ENCODE measurements around the gene PHF10.

Gene PHF10

GRCh38 chr6:169668203-169668847 is 56.0 kb downstream of the PHF10 start:
- TF ChIP-seq, protein P1, sequence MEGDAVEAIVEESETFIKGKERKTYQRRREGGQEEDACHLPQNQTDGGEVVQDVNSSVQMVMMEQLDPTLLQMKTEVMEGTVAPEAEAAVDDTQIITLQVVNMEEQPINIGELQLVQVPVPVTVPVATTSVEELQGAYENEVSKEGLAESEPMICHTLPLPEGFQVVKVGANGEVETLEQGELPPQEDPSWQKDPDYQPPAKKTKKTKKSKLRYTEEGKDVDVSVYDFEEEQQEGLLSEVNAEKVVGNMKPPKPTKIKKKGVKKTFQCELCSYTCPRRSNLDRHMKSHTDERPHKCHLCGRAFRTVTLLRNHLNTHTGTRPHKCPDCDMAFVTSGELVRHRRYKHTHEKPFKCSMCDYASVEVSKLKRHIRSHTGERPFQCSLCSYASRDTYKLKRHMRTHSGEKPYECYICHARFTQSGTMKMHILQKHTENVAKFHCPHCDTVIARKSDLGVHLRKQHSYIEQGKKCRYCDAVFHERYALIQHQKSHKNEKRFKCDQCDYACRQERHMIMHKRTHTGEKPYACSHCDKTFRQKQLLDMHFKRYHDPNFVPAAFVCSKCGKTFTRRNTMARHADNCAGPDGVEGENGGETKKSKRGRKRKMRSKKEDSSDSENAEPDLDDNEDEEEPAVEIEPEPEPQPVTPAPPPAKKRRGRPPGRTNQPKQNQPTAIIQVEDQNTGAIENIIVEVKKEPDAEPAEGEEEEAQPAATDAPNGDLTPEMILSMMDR (conservative IDR thresholded peaks at IDR 0.05; ENCODE audit: control insufficient read depth, insufficient read depth, low read depth, low read length), result no peak
- no peak overlapping the region for H3K4me3 ChIP-seq (ENCODE audit: control insufficient read depth, low read depth, low read length)
- DNase-seq (ENCODE audit: low read depth), result no peak

- no peak overlapping the region for H3K4me3 ChIP-seq (ENCODE audit: control insufficient read depth, low read depth, low read length)
Observed at GRCh38 chr6:169667716-169668115, 56.6 kb downstream of the PHF10 start.

GRCh38 chr6:169666441-169666840 is 57.9 kb downstream of the PHF10 start:
- no peak overlapping the region for H3K4me3 ChIP-seq (ENCODE audit: control insufficient read depth, low read depth, low read length)
- TF ChIP-seq, protein P1 (conservative IDR thresholded peaks at IDR 0.05; ENCODE audit: control insufficient read depth, insufficient read depth, low read depth, low read length), result no peak
- no peak for DNase-seq (ENCODE audit: low read depth)

More at GRCh38 chr6:169667716-169668115, 56.6 kb downstream of the PHF10 start:
- DNase-seq (ENCODE audit: low read depth), result no peak
- TF ChIP-seq, protein P1 (conservative IDR thresholded peaks at IDR 0.05; ENCODE audit: control insufficient read depth, insufficient read depth, low read depth, low read length), result no peak

DNA sequence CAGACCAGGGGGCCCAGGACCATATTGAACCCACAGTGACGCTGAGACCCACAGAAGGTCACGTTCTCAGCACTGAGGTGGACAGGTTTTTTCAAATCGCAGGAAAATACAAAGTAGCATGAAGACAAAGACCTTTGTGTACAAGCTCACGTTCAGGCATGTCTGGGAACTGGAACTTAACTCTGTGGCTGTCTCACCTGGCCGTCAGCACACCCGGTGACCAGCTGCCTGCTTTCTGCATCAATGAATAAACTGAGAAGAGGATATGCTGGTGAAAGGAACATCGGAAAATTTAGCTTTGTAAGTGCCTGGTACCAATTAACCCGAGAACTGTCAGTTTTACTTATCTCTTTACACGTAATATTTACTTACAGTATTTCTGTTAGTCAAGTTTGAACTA is 59.0 kb downstream of the PHF10 start:
- TF ChIP-seq, protein P1 (conservative IDR thresholded peaks at IDR 0.05; ENCODE audit: control insufficient read depth, insufficient read depth, low read depth, low read length), result no peak
- DNase-seq (ENCODE audit: low read depth), result no peak
- H3K4me3 ChIP-seq (ENCODE audit: control insufficient read depth, low read depth, low read length), result no peak overlapping the region

DNA sequence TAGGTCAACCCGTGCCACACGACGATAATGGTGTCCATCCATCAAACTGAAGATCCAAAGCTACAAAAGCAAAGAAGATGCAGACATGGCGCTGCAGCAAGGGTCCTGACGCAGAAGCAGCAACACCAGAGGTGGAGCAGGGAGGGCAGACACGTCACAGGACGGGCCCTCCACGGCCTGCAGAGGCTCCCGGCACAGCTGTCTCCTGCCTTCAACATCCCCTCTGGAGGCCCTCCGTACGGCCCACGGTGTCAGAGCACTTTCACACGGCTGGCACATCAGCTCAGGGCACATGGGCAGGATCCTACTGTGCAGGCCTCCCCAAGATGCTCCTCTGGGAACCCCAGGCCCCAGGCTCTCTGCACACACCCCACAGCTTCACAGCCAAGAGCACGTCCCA is 60.1 kb downstream of the PHF10 start:
- no peak for DNase-seq (ENCODE audit: low read depth)
- TF ChIP-seq, protein P1 (conservative IDR thresholded peaks at IDR 0.05; ENCODE audit: control insufficient read depth, insufficient read depth, low read depth, low read length), result no peak
- no peak overlapping the region for H3K4me3 ChIP-seq (ENCODE audit: control insufficient read depth, low read depth, low read length)

DNA sequence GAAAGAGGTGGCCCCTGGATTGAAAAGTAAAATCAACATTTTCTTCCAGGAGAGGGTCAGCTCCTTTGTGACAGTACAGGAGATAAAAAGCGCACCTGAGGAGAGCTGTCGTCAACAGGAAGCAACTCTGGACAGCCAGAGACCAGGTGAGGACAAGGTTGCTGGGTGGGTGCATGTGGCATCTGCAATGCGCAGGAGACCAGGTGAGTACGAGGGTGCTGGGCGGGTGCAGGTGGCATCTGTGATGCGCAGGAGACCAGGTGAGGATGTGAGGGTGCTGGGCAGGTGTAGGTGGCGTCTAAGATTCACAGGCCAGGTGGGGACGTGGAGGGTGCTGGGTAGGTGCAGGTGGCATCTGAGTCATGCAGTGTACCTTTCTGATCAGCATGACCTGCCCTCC is 60.8 kb downstream of the PHF10 start:
- TF ChIP-seq, protein P1 (conservative IDR thresholded peaks at IDR 0.05; ENCODE audit: control insufficient read depth, insufficient read depth, low read depth, low read length), result no peak
- no peak for DNase-seq (ENCODE audit: low read depth)
- no peak overlapping the region for H3K4me3 ChIP-seq (ENCODE audit: control insufficient read depth, low read depth, low read length)

DNA sequence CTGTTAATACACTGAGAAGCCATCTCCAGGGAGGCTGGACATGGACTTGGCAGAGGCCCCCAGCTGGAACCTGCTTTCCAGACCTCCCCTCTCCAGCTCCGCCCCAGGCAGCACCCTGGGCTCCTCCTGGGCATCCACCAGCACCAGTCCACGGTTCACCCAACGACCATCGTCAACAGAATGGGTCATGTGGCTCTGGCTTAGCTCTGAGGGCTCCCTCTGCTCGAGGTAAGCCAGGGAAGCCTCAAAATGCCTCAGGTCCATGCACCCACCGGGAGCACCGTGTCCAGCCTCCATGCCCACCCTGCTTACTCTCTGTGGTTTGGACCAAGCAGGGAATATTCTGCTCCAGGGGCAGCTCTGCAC is 62.9 kb downstream of the PHF10 start:
- DNase-seq (ENCODE audit: low read depth), result no peak
- TF ChIP-seq, protein P1 (conservative IDR thresholded peaks at IDR 0.05; ENCODE audit: control insufficient read depth, insufficient read depth, low read depth, low read length), result no peak
- H3K4me3 ChIP-seq (ENCODE audit: control insufficient read depth, low read depth, low read length), result no peak overlapping the region
